Measurements from ENCODE around the gene GPR158. TPM values are rescaled to one million over a fixed set of nuclear protein-coding genes. Genes with fewer than 3 reads are reported as not detected.

Gene GPR158
- total and polyA plus RNA-seq, 2 experiments from 2014 or later, result not detected

- Histone ChIP-seq H3K27me3 (replicated peaks; ENCODE audit: insufficient read depth) (peaks cover 43% of the 10 kb centered on the region), H3K4me3 (no peak overlapping the region), H4K20me1 (ENCODE audit: insufficient read depth) (no peaks in the 10 kb centered on the region), H2AFZ (no peak overlapping the region), H3K9me2 (ENCODE audit: insufficient read depth) (no peaks in the 10 kb centered on the region), H3K79me2 (ENCODE audit: insufficient read depth) (no peaks in the 10 kb centered on the region), H3K9me3 (ENCODE audit: low read depth) (no peaks in the 10 kb centered on the region), H3K9ac (no peak overlapping the region), H3K36me3 (ENCODE audit: low read depth) (no peaks in the 10 kb centered on the region), H3F3A (ENCODE audit: insufficient read depth) (no peaks in the 10 kb centered on the region), H3K4me2 (ENCODE audit: unreplicated experiment) (no peak overlapping the region), H3K27ac (no peak overlapping the region), H3K4me1 (ENCODE audit: insufficient read depth) (no peaks in the 10 kb centered on the region)
- in situ Hi-C loops (cut with MboI), result no loop called here
- 17 to 18% methylated on average over 2 of the region's 2 CpGs for WGBS, 2 experiments (ENCODE audit: low coverage in 1 of 2, low lambda C conversion rate in 2 of 2, missing lambda C conversion rate in 2 of 2)
- TF ChIP-seq EZH2 (IDR thresholded peaks at IDR 0.05; ENCODE audit: insufficient read depth, poor library complexity, severe bottlenecking), result no peak
- no peak for TF ChIP-seq EZH2phosphoT487 (IDR thresholded peaks at IDR 0.05; ENCODE audit: insufficient read depth, low read depth)
- DNase-seq, result no peak
These were observed 2.4 kb downstream of the GPR158 start for GRCh38 chr10:25177093-25177753.

GRCh38 chr10:25177754-25178135 is 2.9 kb downstream of the GPR158 start:
- Histone ChIP-seq H3K9me2 (ENCODE audit: insufficient read depth) (no peaks in the 10 kb centered on the region), H3K4me2 (ENCODE audit: unreplicated experiment) (no peak overlapping the region), H4K20me1 (ENCODE audit: insufficient read depth) (no peaks in the 10 kb centered on the region), H3K9me3 (ENCODE audit: low read depth) (no peaks in the 10 kb centered on the region), H3F3A (ENCODE audit: insufficient read depth) (no peaks in the 10 kb centered on the region), H3K27me3 (replicated peaks; ENCODE audit: insufficient read depth) (peaks cover 43% of the 10 kb centered on the region), H3K4me3 (no peak overlapping the region), H3K9ac (no peak overlapping the region), H3K79me2 (ENCODE audit: insufficient read depth) (no peaks in the 10 kb centered on the region), H3K27ac (no peak overlapping the region), H3K36me3 (ENCODE audit: low read depth) (no peaks in the 10 kb centered on the region), H3K4me1 (ENCODE audit: insufficient read depth) (no peaks in the 10 kb centered on the region), H2AFZ (no peak overlapping the region)
- in situ Hi-C loops (cut with MboI), result no loop called here
- WGBS, 2 experiments (ENCODE audit: low coverage in 1 of 2, low lambda C conversion rate in 2 of 2, missing lambda C conversion rate in 2 of 2), result 59 to 62% methylated on average over 2 of the region's 2 CpGs
- DNase-seq, result no peak
- TF ChIP-seq EZH2phosphoT487 (IDR thresholded peaks at IDR 0.05; ENCODE audit: insufficient read depth, low read depth), result no peak
- no peak for TF ChIP-seq EZH2 (IDR thresholded peaks at IDR 0.05; ENCODE audit: insufficient read depth, poor library complexity, severe bottlenecking)

DNA sequence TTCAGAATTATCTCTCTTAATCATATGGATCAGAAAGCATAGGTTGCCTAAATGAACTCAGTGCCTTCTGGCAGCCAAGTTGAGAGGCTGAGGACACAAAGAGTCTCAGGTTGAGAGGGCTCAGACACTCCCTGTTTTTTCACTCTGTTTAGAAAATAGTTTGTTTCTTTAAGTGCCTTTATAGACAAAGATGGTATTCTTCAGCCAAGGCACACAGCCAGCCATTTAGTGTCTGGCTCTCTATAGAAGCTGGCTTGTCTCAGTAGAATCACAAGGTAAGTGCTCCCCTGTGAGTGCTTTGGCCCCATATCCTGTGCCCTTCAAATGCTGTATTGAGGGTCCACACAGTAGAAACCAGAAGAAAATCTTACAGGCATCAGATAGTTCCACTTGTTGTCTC is 3.6 kb downstream of the GPR158 start:
- H3K9me2 ChIP-seq (ENCODE audit: insufficient read depth), result no peaks in the 10 kb centered on the region
- no peak overlapping the region for H3K4me3 ChIP-seq
- no peaks in the 10 kb centered on the region for H3K79me2 ChIP-seq (ENCODE audit: insufficient read depth)
- H3K4me1 ChIP-seq (ENCODE audit: insufficient read depth), result no peaks in the 10 kb centered on the region
- no peaks in the 10 kb centered on the region for H4K20me1 ChIP-seq (ENCODE audit: insufficient read depth)
- TF ChIP-seq EZH2phosphoT487 (IDR thresholded peaks at IDR 0.05; ENCODE audit: insufficient read depth, low read depth), result no peak
- no peaks in the 10 kb centered on the region for H3F3A ChIP-seq (ENCODE audit: insufficient read depth)
- H3K27me3 ChIP-seq (replicated peaks; ENCODE audit: insufficient read depth), result peaks cover 49% of the 10 kb centered on the region
- no peaks in the 10 kb centered on the region for H3K36me3 ChIP-seq (ENCODE audit: low read depth)
- DNase-seq, result no peak
- no peak overlapping the region for H3K9ac ChIP-seq
- no peak overlapping the region for H2AFZ ChIP-seq
- H3K27ac ChIP-seq, result no peak overlapping the region
- no peaks in the 10 kb centered on the region for H3K9me3 ChIP-seq (ENCODE audit: low read depth)
- in situ Hi-C loops (cut with MboI), result no loop called here
- no peak overlapping the region for H3K4me2 ChIP-seq (ENCODE audit: unreplicated experiment)

DNA sequence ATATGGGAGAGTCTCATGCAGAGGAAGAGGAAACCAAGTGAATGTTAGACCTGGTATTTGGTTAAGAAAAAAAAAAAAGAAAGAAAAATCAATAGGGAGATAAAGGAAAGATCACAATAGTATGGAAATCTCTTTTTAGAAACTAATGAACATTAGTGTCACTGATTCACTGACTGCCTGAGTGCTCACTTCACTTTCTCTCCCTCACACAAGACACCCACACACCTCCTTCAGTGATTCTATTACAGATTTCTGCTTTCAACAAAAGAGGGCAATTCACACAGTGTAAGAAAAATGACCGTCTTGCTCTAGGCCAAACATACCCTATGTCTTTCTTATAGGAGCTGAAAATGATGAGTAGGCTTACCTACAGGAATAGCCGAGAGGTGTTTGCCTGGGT is 6.0 kb downstream of the GPR158 start:
- H3K4me3 ChIP-seq, result no peak overlapping the region
- TF ChIP-seq EZH2phosphoT487 (IDR thresholded peaks at IDR 0.05; ENCODE audit: insufficient read depth, low read depth) (no peak), EZH2 (IDR thresholded peaks at IDR 0.05; ENCODE audit: insufficient read depth, poor library complexity, severe bottlenecking) (no peak)
- H4K20me1 ChIP-seq (ENCODE audit: insufficient read depth), result no peaks in the 10 kb centered on the region
- no peaks in the 10 kb centered on the region for H3K9me3 ChIP-seq (ENCODE audit: low read depth)
- in situ Hi-C loops (cut with MboI), result no loop called here
- WGBS, 2 experiments (ENCODE audit: low coverage in 1 of 2, low lambda C conversion rate in 2 of 2, missing lambda C conversion rate in 2 of 2), result 21 to 30% methylated on average over 2 of the region's 2 CpGs
- no peaks in the 10 kb centered on the region for H3K36me3 ChIP-seq (ENCODE audit: low read depth)
- no peak for DNase-seq
- no peaks in the 10 kb centered on the region for H3K4me1 ChIP-seq (ENCODE audit: insufficient read depth)
- H3K4me2 ChIP-seq (ENCODE audit: unreplicated experiment), result no peak overlapping the region
- no peaks in the 10 kb centered on the region for H3F3A ChIP-seq (ENCODE audit: insufficient read depth)
- H3K27ac ChIP-seq, result no peak overlapping the region
- no peaks in the 10 kb centered on the region for H3K79me2 ChIP-seq (ENCODE audit: insufficient read depth)
- peaks cover 41% of the 10 kb centered on the region for H3K27me3 ChIP-seq (replicated peaks; ENCODE audit: insufficient read depth)
- H3K9ac ChIP-seq, result no peak overlapping the region
- H2AFZ ChIP-seq, result no peak overlapping the region
- no peaks in the 10 kb centered on the region for H3K9me2 ChIP-seq (ENCODE audit: insufficient read depth)

DNA sequence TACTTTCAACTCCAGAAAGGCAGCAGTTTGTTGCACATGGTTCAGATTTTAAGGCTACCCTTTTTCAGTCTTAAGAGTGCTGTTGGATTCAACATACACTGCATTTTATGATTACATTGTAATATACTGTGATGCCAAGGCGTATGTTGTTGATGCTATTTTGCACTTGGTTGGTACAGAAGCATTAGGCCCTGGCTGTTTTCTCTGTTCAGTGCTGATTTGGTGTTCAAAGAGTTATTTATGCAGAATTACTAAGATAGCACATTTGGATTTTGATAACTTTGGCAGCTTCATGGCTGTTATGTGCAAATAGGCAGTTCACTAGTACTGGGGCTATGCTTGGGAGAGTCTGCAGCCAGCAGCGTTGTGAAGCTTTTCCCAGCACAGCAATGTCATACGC is 7.8 kb downstream of the GPR158 start:
- 15 to 17% methylated on average over 3 of the region's 3 CpGs for WGBS, 2 experiments (ENCODE audit: low coverage in 1 of 2, low lambda C conversion rate in 2 of 2, missing lambda C conversion rate in 2 of 2)
- no peak for TF ChIP-seq EZH2phosphoT487 (IDR thresholded peaks at IDR 0.05; ENCODE audit: insufficient read depth, low read depth)
- no peak for TF ChIP-seq EZH2 (IDR thresholded peaks at IDR 0.05; ENCODE audit: insufficient read depth, poor library complexity, severe bottlenecking)

More for the DNA sequence above, 7.8 kb downstream of the GPR158 start:
- in situ Hi-C loops (cut with MboI), result no loop called here
- no peak overlapping the region for H3K27ac ChIP-seq
- H3K4me3 ChIP-seq, result no peak overlapping the region
- no peaks in the 10 kb centered on the region for H3K9me3 ChIP-seq (ENCODE audit: low read depth)
- no peak for DNase-seq
- H3K9ac ChIP-seq, result no peak overlapping the region
- H3K36me3 ChIP-seq (ENCODE audit: low read depth), result no peaks in the 10 kb centered on the region
- H3F3A ChIP-seq (ENCODE audit: insufficient read depth), result no peaks in the 10 kb centered on the region
- peaks cover 22% of the 10 kb centered on the region; the same call in 1 of the 2 replicates for H3K27me3 ChIP-seq (replicated peaks; ENCODE audit: insufficient read depth)
- H3K79me2 ChIP-seq (ENCODE audit: insufficient read depth), result no peaks in the 10 kb centered on the region
- H3K9me2 ChIP-seq (ENCODE audit: insufficient read depth), result no peaks in the 10 kb centered on the region
- no peak overlapping the region for H3K4me2 ChIP-seq (ENCODE audit: unreplicated experiment)
- no peaks in the 10 kb centered on the region for H3K4me1 ChIP-seq (ENCODE audit: insufficient read depth)
- no peak overlapping the region for H2AFZ ChIP-seq
- no peaks in the 10 kb centered on the region for H4K20me1 ChIP-seq (ENCODE audit: insufficient read depth)

Data from GM23248 (cell line).